ENCODE results near the gene UBE2J2. TPM values are rescaled to one million over a fixed set of nuclear protein-coding genes. Genes with fewer than 3 reads are reported as not detected.

The UBE2J2 gene
- total and polyA plus RNA-seq, 2 of the 13 experiments (the other 11 are each of a cell fraction or from before 2014, with no cell fraction given) = 25.4 to 29.4 TPM

- TF ChIP-seq STAT5B (CRISPR knock-in tag; IDR thresholded peaks at IDR 0.05) = no peak
- TF ChIP-seq CEBPG (CRISPR knock-in tag; IDR thresholded peaks at IDR 0.05) = no peak
- TF ChIP-seq ZNF441 (CRISPR knock-in tag; IDR thresholded peaks at IDR 0.05; ENCODE audit: borderline replicate concordance) = peak; percentile 70; the same call in 1 of the 2 replicates
- no peak for TF ChIP-seq PLSCR1 (CRISPR knock-in tag; IDR thresholded peaks at IDR 0.05; ENCODE audit: borderline replicate concordance)
- no peak for TF ChIP-seq SNRNP70 (IDR thresholded peaks at IDR 0.05; ENCODE audit: low read depth, low read length)
- no peak; the same call in 1 of the 2 replicates for TF ChIP-seq NCOR1 (IDR thresholded peaks at IDR 0.05; ENCODE audit: borderline replicate concordance, low read length)
- TF ChIP-seq IRF2 (CRISPR knock-in tag; IDR thresholded peaks at IDR 0.05) = no peak
- TF ChIP-seq ATF2 (CRISPR knock-in tag; IDR thresholded peaks at IDR 0.05) = no peak
- TF ChIP-seq ZNF275 (CRISPR knock-in tag; IDR thresholded peaks at IDR 0.05; ENCODE audit: borderline replicate concordance) = no peak
- TF ChIP-seq CENPX (CRISPR knock-in tag; IDR thresholded peaks at IDR 0.05) = no peak
- no peak for TF ChIP-seq FOXP1 (IDR thresholded peaks at IDR 0.05)
- TF ChIP-seq FOXP1 (CRISPR knock-in tag; IDR thresholded peaks at IDR 0.05) = no peak
- TF ChIP-seq TRIM24 (CRISPR knock-in tag; IDR thresholded peaks at IDR 0.05) = no peak
- no peak for TF ChIP-seq SKI (IDR thresholded peaks at IDR 0.05; ENCODE audit: partially characterized antibody)
- no peak for TF ChIP-seq SOX13 (IDR thresholded peaks at IDR 0.05)
- TF ChIP-seq SOX13 (CRISPR knock-in tag; conservative IDR thresholded peaks at IDR 0.05 in 1 of 2, IDR thresholded peaks at IDR 0.05 in 1 of 2) = no peak
- TF ChIP-seq TRAFD1 (CRISPR knock-in tag; IDR thresholded peaks at IDR 0.05; ENCODE audit: borderline replicate concordance) = no peak
- no peak for TF ChIP-seq ZXDC (CRISPR knock-in tag; IDR thresholded peaks at IDR 0.05)
- TF ChIP-seq EZH2 (conservative IDR thresholded peaks at IDR 0.05; ENCODE audit: low read depth, low read length) = no peak
- no peak for TF ChIP-seq TOE1 (CRISPR knock-in tag; IDR thresholded peaks at IDR 0.05)
- TF ChIP-seq SMAD1 (CRISPR knock-in tag; IDR thresholded peaks at IDR 0.05; ENCODE audit: borderline replicate concordance, low read depth) = peak; percentile 71; the same call in 1 of the 2 replicates
These were observed 33.9 kb downstream of the UBE2J2 start (continued) for GRCh38 chr1:1239614-1240347.

Measured in HepG2 (cell line).